ENCODE results near the gene C10orf71. TPM values are rescaled to one million over a fixed set of nuclear protein-coding genes. Genes with fewer than 3 reads are reported as not detected.

C10orf71 gene
- total RNA-seq, 3 donors from 2014 or later: 0.05 TPM; not detected in 2

DNA sequence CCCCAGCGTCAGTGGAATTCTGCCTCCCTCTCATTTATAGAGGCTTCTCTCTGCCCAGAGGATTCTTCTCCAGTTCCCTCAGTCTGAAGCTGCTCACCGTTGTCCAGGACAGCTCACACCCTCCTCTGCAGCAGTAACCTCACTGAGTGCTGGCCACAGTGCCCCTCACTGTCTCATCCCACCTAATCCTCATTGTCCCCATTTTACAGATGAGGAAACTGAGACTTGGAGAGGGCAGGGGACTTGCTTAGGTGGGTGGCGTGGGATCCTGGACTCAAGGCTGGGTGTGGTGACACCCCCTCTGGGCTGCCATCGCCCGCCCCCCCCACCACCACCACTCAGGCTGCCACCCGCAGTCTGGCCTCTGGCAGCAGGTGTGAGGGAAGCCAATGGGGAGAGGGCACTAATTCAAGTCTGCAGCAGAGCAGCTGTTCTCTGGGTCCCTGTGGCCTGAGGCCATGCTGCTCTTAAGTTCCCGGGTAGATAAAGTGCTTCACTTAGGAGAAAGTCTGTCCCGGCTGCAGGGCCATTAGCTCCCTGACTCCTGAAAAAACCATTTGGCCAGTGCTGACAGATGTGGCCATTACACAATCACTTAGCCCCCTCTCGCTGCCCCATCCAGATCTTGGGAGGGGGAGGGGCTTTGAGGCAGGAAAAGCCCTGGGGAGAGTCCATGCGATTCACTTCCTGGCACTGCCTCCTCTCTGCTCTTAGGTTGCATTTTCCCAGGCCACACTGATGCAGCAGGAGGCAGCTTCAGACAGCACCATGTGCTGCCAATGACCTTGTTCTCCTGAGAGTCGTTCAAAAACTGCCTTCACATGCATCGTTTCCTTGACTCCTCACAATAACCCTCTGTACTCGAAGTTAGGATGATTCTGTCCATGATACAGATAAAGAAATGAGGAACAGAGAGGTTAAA, 60.6 kb downstream of the C10orf71 start:
- no peak for TF ChIP-seq CTCF (IDR thresholded peaks at IDR 0.05)
- no peaks in the 10 kb centered on the region for H3K4me1 ChIP-seq (ENCODE audit: low read depth)
- no peak for ATAC-seq
- no peaks in the 10 kb centered on the region for H3K9me3 ChIP-seq
- H3K36me3 ChIP-seq (ENCODE audit: low read depth): no peaks in the 10 kb centered on the region
- DNase-seq: no peak
- H3K4me3 ChIP-seq: no peak overlapping the region
- intact Hi-C loops (cut with DNase I, micrococcal nuclease): no loop called here

GRCh38 chr10:49360271-49361177, 61.6 kb downstream of the C10orf71 start:
- no peaks in the 10 kb centered on the region for H3K36me3 ChIP-seq (ENCODE audit: low read depth)
- intact Hi-C loops (cut with DNase I, micrococcal nuclease): no loop called here
- H3K9me3 ChIP-seq: no peaks in the 10 kb centered on the region
- no peak for TF ChIP-seq CTCF (IDR thresholded peaks at IDR 0.05)
- H3K4me1 ChIP-seq (ENCODE audit: low read depth): no peaks in the 10 kb centered on the region
- DNase-seq: no peak
- no peak overlapping the region for H3K4me3 ChIP-seq
- ATAC-seq: peak; percentile 29

DNA sequence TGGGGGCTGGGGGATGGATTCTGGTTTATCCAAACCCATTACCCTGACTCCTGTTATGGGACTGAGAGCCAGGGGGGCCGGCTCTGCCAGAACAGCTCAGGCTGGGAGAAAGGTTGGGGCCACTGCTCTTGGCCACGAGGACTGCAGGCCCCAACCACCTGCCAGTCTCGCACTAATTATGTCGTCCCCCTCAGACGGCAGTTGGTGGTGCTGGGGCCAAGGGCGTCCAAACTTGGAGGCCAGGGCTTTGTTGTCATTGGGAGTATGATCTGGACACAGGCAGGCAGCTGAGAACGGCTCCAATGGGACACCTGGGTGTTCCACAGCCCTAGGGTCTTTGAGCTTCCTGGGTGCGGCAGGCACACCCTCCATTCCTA, 62.2 kb downstream of the C10orf71 start:
- ATAC-seq (no peak), DNase-seq (no peak)
- intact Hi-C loops (cut with DNase I, micrococcal nuclease): no loop called here
- no peak for TF ChIP-seq CTCF (IDR thresholded peaks at IDR 0.05)
- no peaks in the 10 kb centered on the region for H3K4me1 ChIP-seq (ENCODE audit: low read depth)
- H3K36me3 ChIP-seq (ENCODE audit: low read depth): no peaks in the 10 kb centered on the region
- no peak overlapping the region for H3K4me3 ChIP-seq
- H3K9me3 ChIP-seq: no peaks in the 10 kb centered on the region

GRCh38 chr10:49361735-49362568, 63.0 kb downstream of the C10orf71 start:
- TF ChIP-seq CTCF (IDR thresholded peaks at IDR 0.05): no peak
- no peak for DNase-seq
- H3K36me3 ChIP-seq (ENCODE audit: low read depth): no peaks in the 10 kb centered on the region

GRCh38 chr10:49362596-49363260, 63.8 kb downstream of the C10orf71 start:
- H3K36me3 ChIP-seq (ENCODE audit: low read depth): no peaks in the 10 kb centered on the region
- no peaks in the 10 kb centered on the region for H3K9me3 ChIP-seq
- no peak for TF ChIP-seq CTCF (IDR thresholded peaks at IDR 0.05)
- no peak overlapping the region for H3K4me3 ChIP-seq
- ATAC-seq: peak; percentile 31
- intact Hi-C loops (cut with DNase I, micrococcal nuclease): no loop called here
- DNase-seq: no peak
- H3K4me1 ChIP-seq (ENCODE audit: low read depth): no peaks in the 10 kb centered on the region

More at GRCh38 chr10:49361735-49362568, 63.0 kb downstream of the C10orf71 start:
- H3K9me3 ChIP-seq: no peaks in the 10 kb centered on the region
- ATAC-seq: no peak
- intact Hi-C loops (cut with DNase I, micrococcal nuclease): no loop called here
- H3K4me1 ChIP-seq (ENCODE audit: low read depth): no peaks in the 10 kb centered on the region
- no peak overlapping the region for H3K4me3 ChIP-seq
